Effector CD4-positive, alpha-beta T cell (primary cell): Measurements from ENCODE around the gene SLC4A1.

ENCODE experiments used
- DNase-seq: peaks from one replicate; pipeline ENCODE4 v3.0.0-alpha.2; 2020

Gene SLC4A1

DNA sequence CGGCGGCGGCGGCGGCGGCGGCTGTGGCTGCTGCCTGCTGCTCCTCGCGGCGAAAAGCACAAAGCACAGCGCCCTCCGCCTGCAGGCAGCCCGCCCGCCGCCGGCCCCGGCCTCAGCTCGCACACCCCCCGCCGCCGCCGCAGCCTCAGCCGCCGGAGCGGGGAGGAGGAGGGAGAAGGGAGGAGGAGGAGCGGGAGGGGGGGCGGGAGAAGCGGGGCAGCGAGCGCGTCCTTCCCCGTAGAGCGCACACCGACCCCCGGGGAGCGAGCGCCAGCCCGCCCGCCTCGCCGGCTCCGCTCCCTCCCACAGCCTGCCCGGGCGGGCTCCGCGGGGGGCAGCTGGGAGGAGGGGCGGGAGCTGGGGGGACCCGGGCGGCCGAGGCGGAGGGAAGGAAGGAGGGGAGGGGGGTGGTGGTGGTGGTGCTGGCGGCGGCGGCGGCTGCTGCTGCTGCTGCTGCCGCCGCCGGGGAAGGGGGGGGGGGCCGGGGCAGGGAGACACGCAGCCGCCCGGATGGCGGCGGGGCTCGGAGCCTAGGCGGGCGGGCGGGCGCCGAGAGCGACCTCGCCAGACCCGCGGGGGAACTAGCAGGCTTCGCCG, 48.2 kb downstream of the SLC4A1 start, which contains the start of gene UBTF:
TSS of gene UBTF (minus strand) at position 60 of the 597 bp plus-strand sequence. CDS start 1,446 bp downstream, outside the sequence.
- DNase-seq = peak; percentile 63

DNA sequence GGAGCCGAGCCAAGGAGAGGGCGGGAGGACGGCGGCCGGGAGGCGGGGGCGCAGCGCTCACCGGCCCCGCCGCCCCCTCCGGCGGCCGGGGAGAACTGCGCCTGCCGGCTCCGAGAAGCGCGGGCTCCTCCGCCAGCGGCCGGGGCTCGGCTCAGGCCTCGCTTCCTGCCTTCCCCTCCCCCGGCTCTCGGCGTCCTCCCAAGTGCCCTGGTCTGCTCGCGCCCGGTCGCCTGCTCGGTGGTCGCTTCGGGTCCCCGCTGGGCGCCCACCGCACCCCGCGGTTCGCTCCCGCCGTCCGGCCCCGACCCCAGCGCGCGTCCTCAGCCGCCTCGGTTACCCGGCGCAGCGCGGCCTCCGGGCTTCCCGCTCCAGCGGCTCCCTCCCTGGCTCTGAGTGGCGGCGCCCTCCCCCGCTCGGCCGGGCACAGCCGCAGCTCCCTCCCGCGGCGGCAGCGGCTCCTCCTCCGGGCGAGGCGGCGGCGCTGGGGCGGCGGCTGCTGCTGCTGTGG, 48.8 kb downstream of the SLC4A1 start:
- DNase-seq = peak; percentile 57

DNA sequence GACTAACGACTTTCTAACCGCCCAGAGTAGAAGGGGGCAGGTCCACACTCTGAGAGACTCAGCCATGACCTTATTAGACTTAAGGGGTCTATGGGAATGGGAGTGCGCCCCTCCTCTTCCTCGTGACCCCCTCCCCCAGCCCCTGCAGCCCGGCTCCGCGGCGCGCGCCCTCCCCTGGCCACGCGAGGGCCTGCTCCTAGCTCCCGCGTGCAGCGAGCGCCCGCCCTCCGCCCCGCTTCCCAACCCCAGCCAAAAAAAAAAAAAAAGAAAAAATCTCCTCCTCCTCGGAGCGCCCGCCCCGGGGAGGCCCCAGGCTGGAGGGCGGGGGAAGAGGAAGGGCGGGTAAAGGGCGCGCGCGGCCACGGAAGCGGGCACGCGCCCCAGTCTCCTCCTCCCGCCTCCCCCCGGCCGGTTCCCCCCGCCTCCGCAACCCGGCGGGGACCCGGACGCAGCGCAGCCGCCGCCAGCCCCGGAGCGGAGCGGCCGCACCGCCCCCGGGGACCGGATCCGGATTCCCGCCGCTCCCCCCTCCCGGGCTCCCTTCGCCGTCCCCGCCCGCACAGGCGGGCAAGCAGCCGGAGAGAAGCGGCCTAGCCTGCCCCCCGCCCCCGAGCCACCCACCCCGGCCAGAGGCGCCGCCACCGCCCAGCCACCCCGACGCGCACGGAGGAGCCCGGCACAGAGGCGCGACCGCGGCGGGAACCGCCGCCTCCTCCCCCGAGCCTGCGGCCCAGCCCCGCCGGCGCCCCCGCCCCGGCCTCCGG, 49.4 kb downstream of the SLC4A1 start:
- DNase-seq = peak; percentile 78

DNA sequence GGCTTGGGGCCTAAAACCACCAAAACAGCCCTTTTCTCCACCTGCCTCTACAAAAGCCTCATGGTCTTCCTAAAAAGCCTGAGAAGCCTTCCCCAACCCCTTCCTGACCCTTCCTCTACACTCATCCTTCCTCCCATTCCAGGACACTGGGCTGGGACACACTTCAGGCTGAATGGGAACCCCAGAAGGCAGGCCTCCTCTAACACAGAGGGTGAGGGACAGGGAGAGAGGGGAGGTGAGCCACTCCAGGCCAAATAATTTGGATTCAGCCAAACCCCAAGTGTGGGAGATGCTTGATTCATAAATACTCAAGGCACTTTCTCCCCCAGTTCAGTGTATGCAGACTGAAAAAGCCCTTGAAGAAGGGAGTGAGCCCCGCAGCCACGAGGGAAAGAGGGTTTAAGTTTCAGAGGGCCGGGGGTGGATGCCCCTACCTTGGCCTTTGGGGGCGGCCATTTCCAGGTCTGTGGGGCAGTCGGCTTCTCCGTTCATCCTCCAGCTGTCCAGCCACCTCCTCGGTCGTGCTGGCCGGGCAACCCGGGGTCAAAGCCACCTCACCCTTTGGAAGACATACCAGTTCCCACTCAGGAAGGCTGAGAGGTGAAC, 50.1 kb downstream of the SLC4A1 start:
- no peak for DNase-seq

DNA sequence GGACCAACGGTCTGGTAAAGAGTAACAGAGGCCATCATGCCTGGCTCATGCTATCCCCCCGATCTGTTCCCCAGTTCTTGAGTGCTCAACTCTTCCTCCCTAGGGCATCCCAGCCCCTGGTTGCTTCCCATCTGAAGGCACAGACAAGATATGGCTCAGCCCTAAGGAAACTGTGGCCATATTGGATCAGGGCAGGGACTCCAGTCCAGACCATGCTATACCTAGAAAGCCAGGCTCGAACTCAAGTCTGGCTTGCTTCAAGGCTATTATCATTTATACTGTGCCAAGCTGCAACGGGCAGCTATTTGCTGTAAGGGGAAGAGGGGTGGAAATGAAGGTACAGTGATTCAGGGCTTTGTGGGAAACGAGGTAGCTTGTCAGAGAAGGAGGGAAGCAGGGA, 51.2 kb downstream of the SLC4A1 start:
- DNase-seq = no peak

DNA sequence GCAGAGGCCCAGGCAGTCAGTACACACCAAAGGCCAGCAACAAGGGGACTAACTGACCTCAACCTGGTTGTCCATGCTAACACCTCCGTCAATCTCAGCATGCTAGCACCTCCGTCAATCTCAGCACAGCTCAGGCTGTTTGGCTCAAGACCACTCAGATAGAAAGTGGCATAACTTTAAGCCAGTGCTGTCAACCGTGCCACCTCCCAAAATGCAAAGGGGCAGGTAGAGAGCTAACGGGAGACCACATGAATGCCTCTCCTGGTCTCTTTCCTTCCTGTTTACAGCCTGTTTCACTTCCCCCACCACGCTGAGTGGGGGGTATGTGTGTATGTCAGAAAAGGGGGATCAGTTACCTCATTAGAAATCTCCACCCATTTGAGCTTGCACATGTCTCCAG, 51.8 kb downstream of the SLC4A1 start:
- no peak for DNase-seq

DNA sequence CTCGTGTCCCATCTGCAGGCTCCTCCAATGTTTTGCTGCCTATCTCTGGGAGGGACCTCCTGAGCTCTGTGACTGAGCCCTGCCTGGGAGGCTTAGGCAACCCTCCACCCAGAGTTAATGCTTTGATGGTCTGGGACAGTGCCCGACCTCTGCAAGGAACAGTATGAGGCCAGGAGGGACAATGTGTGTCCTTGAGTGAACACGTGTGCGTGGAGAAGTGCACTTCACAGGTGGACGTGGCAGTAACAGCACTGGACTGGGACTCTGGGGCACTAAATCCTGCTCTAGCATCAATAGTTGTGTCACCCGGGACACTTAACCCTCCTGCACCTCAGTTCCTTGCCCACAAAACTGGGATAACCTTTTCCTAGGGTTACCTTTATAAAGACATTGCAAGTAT, 53.0 kb downstream of the SLC4A1 start:
- DNase-seq = no peak

DNA sequence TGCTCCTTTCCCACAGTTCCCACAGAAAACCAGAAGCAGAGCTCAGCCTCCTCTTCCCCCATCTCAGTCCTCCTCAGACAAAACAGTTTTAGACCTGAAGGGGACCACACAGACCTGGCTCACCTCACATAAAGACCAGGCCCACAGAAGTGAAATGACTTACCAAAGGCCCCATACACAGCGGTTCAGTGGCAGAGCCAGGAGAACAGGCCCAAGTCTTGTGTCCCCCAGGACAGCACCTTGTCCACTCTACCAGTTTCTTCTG, 53.8 kb downstream of the SLC4A1 start:
- no peak for DNase-seq

DNA sequence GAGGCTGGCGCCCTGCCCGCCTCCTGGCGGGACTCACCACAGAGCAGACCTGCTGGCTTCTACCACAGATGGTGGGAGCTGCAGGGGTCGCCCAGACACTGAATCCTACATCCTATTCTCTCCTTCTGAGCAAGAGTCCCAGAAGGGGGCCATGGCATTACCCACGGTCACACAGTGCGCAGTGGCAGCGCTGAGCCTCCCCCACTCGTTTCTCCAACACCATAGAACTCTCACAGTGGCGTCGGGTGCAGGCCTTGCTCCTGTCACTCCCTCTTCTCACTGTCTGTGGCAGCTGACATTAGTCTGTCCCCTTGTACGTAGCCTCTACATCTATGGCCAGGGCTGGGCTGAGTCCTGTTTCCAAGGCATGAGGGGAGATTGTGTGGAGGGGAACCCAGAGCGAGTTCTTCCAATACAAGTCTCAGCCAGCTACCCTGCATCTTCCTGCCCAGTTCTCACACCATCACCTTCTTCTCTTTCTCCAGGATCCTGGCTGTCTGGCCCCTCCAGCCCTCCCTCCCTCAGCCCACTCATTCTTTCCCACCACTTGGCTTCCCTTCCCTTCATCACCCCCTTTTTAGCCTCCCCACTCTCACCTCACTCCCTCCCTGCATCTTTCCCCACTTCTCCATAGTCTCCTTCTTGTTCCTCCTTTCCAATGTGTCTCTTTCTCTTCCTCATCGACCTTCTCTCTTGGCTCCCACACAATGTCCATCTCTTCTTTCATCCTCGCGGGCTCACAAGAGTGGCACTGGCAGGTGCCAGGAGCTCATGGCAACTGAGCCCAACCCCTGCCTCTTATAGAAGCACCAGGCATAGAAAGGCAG, 54.3 kb downstream of the SLC4A1 start:
- DNase-seq = no peak

DNA sequence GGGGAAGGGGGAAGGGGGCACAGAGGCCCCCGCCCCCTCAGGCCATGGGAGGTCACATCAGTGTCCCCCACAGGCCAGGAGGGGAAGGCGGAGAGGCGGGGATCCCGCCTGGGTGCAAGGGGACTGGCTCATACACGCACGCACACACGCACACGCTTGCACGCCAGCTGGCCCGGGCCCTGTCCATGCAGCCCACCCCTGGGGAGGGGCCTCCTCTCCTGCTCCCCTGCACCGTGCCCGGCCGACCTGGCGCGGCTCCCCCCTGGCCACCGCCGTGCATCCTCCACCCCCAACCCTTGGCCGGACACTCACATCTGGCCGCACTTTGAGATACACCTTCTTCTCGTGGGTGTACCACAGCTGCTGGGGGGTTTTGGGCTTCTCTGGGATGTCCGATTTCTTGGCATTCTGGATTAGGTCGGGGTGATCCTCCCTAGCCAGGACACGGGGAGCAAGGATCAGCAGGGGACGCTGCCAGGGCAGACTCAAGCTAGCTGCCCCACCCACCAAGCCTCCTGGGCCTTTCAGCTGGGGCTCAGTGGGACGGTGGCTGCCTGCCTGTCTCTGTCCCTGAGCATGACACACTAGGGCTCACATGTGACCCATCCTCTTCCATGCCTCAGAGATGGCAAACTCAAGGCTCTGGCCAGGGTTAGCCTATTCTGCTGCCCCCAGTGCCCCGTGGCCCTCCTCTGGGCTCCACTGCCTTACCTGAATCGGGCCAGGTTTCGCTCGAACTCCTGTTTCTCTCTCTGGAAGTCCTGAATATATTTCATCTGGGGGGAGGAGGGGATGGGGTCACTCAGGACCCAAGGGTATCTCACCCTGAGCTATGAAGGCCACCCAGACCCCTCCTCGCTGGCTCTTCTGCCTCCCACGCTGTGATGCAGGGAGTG, 55.2 kb downstream of the SLC4A1 start:
- DNase-seq = no peak

DNA sequence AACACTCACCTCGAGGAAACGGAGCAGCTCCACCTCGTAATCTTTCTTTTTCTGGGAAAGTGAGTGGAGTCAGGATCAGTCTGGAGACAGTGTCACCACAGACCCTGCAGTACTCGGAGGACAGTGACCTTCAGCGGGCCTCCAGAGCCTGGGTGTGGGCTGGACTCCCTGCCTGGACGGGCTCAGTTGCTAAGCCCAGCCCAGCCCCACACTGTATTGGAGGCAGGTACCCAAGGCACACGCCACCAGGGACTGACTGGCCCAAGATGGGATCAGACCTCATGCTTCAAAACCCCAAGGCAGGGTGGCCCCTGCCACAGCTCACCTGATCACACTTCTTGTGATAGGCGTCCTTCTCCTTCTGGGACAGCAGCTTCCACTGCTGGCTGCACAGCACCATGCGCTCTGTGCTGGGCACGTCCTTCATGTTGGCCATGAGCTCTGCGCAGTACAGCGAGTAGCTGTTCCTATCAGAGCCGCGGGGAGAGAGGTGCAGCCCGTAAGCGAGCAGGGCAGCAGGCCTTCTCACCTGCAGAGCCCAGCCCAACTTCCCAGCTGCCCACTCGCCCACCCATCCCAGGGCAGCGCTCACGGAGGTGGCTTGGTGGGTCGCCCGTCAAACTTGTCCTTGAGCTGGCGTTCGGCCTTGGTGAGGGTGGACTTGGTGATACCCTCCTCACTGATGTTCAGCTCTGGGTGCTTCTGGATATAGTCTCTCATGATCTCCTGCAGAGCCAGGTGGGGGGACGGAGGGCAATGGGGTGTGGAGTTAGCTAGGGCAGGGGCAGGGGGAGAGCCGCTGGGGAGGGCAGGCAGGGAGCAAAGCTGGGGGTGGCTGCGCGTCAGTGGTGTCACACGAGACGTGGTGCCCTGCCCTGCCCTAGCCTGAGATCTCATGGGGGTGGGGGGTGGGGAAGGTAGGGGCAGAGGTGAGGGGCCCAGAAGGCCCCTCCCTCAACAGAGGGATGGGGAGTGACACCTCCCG, 56.4 kb downstream of the SLC4A1 start:
- DNase-seq = no peak

DNA sequence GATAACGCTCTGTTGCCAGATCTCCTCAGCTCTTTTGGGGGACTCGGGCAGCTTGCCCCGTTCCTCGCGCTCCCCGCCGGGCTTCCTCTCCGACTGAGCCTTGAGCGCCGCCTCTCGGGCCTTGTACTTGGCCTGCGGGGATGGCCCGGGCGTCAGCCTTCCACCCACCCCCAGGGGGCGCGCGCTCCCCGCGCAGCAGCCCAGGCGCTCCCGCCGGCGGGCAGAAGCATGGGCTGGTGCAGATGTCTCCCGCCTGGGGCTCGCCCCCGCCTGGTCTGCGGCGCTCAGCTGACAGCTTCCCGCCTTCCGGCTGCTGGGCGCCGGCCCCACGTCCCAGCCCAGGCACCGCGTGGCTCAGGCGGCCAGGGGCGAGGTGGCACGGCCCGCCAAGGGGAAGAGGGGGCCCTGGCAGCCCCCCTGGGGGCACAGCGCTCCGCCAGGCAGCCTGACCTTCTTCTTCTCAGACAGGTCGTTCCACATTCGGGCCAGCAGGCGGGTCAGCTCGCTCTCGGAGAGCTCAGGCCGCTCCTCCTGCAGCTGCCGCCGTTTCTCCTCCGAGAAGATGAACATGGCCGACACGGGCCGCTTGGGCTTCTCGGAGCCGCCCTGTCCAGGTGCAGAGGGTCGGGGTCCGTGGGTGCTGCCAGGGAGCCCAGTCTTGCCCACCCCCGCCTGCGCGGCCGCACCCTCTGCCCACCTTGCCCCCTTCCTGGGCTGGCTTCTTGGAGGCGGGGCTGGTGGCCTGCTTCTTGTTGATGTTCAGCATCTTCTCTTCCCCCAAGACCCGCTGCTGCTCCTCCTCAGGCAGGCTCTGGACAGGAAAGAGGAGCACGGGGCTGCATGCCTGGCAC, 57.4 kb downstream of the SLC4A1 start:
- peak; percentile 86 for DNase-seq

DNA sequence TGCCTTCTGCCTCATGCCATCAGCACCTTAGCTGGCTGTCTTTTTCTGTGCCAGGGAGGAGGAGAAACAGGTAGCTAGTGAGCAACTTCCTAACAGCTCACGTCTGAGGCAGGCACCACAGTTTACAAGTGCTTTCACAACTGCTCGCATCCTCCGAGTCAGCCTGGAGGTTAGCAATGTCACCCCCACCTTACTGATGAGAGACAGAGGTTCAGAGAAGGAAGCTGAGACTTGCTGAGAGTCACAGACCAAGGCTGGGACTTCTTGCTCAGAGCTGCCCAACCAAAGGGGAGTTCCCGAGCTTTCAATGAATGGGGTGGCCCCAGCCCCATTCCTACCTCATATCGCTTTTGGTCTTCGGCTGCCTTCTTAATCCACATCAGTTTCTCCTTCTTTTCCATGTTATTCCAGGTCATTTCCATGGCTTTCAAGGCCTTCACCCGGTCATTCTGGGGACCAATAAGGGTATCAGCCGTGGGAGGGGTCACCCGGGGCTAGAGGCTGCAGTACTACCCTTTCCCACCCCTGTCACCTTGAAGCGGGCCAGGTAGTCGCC, 58.1 kb downstream of the SLC4A1 start:
- DNase-seq = no peak

DNA sequence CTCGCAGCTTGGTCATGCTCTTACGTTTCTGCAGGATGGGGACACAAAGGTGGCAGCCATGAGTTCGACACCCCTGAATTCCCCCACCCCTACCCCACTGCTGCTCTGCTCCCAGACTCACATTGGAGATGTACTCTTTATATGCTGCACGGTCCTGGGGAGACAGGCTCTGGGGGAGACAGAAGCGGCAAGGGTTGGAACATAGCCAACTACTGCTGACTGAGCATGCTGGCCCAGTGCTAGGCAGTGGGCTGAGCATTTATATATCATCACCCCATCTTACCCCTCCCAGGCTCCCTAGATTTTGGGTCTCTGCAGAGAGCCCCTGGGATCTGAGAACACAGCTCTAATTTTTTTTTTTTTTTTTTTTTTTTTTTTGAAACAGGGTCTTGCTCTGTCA, 60.2 kb downstream of the SLC4A1 start:
- no peak for DNase-seq

DNA sequence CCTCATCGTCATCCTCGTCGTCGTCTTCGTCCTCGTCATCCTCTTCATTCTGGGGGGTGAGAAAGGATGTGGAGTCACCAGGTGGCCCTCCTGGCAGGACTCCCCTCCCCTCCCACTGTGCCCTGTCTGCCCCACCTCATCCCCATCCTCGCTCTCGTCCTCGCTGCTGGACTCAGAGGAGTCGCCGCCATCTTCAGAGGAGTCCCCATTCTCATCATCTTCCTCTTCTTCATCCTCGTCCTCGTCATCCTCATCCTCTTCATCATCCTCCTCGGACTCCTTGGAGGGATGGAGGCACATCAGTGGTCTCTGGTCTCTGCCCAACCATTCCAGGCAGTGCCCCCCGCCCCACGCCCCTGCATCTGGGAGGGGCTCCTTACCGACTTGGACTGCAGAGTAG, 60.6 kb downstream of the SLC4A1 start:
- no peak for DNase-seq

DNA sequence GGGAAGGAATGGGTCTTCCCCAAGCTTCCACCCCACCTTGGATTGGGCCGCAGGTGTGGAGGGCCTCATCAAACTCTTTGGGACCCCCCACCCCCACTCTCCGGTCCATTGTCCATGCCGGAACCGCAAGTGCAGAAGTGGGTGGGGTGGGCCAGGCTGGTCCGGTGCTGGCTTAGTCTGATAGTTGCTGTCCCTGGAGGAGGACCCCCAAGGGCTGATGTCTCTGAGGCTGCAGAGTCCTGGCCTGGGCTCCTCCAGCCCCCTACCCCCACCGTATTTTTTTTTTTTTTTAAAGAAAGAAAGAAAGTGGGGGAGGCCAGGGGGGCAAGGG, 61.1 kb downstream of the SLC4A1 start:
- DNase-seq = no peak

DNA sequence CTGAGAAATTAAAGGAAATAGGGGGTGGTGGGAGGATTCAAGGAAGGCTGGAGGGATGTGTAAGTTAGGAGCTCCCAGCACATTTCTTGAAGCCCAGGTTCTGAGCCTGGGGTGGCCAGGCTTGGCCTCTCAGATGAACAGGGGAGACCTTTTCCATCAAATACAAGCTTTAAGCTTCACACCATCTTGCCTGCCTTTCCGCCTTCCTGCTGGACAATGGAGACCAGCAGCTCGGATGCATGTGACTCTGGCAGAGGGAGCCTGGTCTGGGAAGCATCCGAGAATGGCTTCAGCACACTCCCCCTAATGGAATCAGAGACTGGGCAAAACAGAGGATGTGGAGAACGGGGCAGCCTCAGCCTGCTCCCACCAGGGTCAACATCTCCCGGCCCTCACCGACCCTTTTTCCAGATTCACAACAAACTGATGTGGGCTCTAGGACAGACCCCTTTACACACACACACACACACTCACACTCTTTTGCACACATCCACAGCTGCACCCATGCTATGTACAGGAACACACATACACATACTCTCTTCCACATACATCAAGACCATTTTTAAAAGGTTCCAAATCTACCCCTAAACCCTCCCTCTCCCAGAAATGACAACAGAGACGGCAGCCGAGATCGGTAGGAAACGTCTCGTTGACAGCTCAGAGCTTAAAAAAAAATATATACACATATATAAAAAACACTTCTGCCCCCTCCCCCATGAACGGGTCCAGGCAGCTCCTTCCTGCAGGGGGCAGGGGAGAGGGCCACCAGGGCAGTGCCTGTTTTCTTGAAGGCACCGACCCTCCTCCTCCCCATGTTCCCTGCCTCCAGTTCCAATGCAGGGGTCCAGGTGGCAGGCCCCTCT, 61.7 kb downstream of the SLC4A1 start:
- DNase-seq = no peak

DNA sequence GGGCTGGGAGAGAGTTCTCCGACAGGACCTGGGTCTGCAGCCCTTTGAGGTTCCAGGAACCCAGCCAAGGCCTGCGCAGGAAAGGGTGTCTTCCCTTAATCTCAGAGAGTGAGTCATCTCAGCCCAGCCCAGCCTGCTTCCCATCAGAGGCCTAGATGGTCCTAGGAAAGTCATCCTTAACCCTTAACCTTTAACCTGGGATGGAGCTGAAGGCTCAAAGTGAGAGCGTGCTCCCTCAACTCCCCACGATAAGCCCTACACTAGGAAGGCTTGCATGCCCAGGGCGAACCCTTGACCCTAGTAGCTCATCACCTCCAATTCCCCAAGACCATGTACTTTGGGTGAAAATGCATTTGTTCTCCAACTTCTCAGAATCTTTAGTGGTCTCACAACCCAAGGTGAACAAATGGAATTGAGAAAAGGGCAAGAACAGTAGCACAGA, 63.5 kb downstream of the SLC4A1 start:
- no peak for DNase-seq
